A673 (cell line): ENCODE measurements around the gene ALDH3B2. TPM values are rescaled to one million over a fixed set of nuclear protein-coding genes. Genes with fewer than 3 reads are reported as not detected.
A peak's percentile ranks its signal among the peaks of the same experiment; 100 is the strongest.
"Not testable (repeated sequence)": the region's sequence is repeated elsewhere in the genome, so short reads cannot be mapped to it uniquely, and the experiment has no call there.

ENCODE experiments used
- Bru-seq: library from RNA; stranded (reverse); fragments of 400-500 nt; gene quantifications from one replicate; lab custom pipeline; 2021; lab: Mats Ljungman, UMichigan
- BruChase-seq, 2 experiments: library from RNA; stranded (reverse); fragments of 400-500 nt; gene quantifications; one replicate each; lab custom pipeline; 2021; lab: Mats Ljungman, UMichigan
- BruUV-seq: library from RNA; stranded (reverse); fragments of 400-500 nt; replicated peaks from 2 replicates; lab custom pipeline; 2021; lab: Mats Ljungman, UMichigan
- CTCF ChIA-PET: fragments of 300-600 bp; sonication (Branson Sonifier 250); formaldehyde crosslinking; loops from one replicate; lab custom pipeline; 2022; ENCODE audit warnings: antibody characterized with exemption; lab: Charles Lee
- POLR2A ChIA-PET: fragments of 300-600 bp; sonication (Branson Sonifier 250); formaldehyde crosslinking; loops from one replicate; lab custom pipeline; 2022; ENCODE audit warnings: antibody characterized with exemption; ENCODE audit not compliant: low non-redundant PET; lab: Charles Lee
- DNase-seq: peaks from one replicate; pipeline ENCODE4 v3.0.0-alpha.2; 2015; ENCODE audit warnings: low spot score
- H3K27ac ChIP-seq: fragments of 200-600 bp; sonication (generic); 2 replicates; pipeline ENCODE4 v1.5.1; 2016; ENCODE audit warnings: mixed run types, low read depth, mild to moderate bottlenecking, mixed read lengths, antibody characterized with exemption, low read length; ENCODE audit not compliant: poor library complexity, severe bottlenecking
- H3K27me3 ChIP-seq: fragments of 200-600 bp; sonication (generic); replicated peaks from 2 replicates; pipeline ENCODE4 v1.6.1; 2017; ENCODE audit warnings: mixed run types, low read depth, mild to moderate bottlenecking, mixed read lengths, antibody characterized with exemption, low read length; ENCODE audit not compliant: insufficient read depth, poor library complexity
- H3K36me3 ChIP-seq: fragments of 200-600 bp; sonication (generic); 2 replicates; pipeline ENCODE4 v1.6.1; 2016; ENCODE audit warnings: mixed run types, mild to moderate bottlenecking, mixed read lengths, antibody characterized with exemption, low read length; ENCODE audit not compliant: insufficient read depth, poor library complexity, severe bottlenecking
- H3K4me1 ChIP-seq: fragments of 200-600 bp; sonication (generic); 2 replicates; pipeline ENCODE4 v1.6.1; 2017; ENCODE audit warnings: mixed run types, mild to moderate bottlenecking, mixed read lengths, antibody characterized with exemption, low read length; ENCODE audit not compliant: insufficient read depth, poor library complexity, severe bottlenecking
- H3K4me3 ChIP-seq: fragments of 200-600 bp; sonication (generic); 2 replicates; pipeline ENCODE4 v1.5.1; 2016; ENCODE audit warnings: low read depth, mixed run types, mild to moderate bottlenecking, mixed read lengths, low read length; ENCODE audit not compliant: poor library complexity, severe bottlenecking
- H3K9me3 ChIP-seq: fragments of 200-600 bp; sonication (generic); 2 replicates; pipeline ENCODE4 v1.6.1; 2016; ENCODE audit warnings: mixed run types, low read depth, mild to moderate bottlenecking, mixed read lengths, antibody characterized with exemption, low read length; ENCODE audit not compliant: poor library complexity, severe bottlenecking
- EZH2 ChIP-seq: fragments of 200-600 bp; sonication (generic); IDR thresholded peaks from 2 replicates; pipeline ENCODE4 v1.6.1; 2017; ENCODE audit warnings: borderline replicate concordance, low read depth, mild to moderate bottlenecking, mixed read lengths, antibody characterized with exemption, low read length; ENCODE audit not compliant: poor library complexity, severe bottlenecking
- intact Hi-C: fragments of 100-400 bp; cut with micrococcal nuclease; formaldehyde crosslinking; loops from one replicate; pipeline ENCODE4 v1.10.0; 2022; ENCODE audit not compliant: unreplicated experiment
- long read RNA-seq: library from polyadenylated mRNA; stranded (forward); transcript quantifications from one replicate; pipeline ENCODE4 v2.0.0, GENCODE V29; 2022
- total RNA-seq: library from RNA; stranded (reverse); gene quantifications from 2 replicates; pipeline ENCODE4 v1.2.3, GENCODE V29; 2021
- TF ChIP-seq, protein P1 (sequence below): fragments of 300-800, 200-600 bp; sonication (generic); conservative IDR thresholded peaks from 2 replicates; pipeline ENCODE4 v1.5.1; 2017; ENCODE audit warnings: low read depth, mild to moderate bottlenecking, antibody characterized with exemption, low read length, moderate library complexity, mixed read lengths

The ALDH3B2 gene
- total RNA-seq (not detected in 2 replicates), Bru-seq, nascent RNA (percentile 5 among the genes with signal in this experiment), BruChase-seq, experiment 1, labeled RNA remaining after a 2-hour chase (not detected), BruChase-seq, experiment 2, labeled RNA remaining after a 6-hour chase (not detected)
- long read RNA-seq: 0 reads

DNA sequence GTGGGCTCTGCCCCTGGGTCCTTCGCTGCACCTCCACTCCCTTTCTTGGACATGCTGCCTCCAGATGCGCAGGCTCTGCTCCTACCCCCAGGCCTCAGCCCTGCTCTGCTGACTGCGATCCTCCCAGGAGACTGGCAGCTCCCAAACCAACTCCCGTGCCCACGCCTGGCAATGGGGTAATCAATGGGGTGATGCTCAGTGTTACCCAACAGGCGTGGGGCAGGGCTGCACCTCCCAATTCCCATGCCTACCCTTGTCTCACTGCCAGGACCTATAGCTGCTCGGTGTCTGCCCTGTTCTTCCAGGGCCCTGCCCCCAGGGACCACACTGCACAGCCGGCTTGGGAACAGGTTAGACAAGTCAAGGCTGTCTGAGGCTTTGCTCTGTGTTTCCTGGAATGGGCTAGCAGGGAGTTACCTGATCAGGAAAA, at the start of gene ALDH3B2:
Gene ALDH3B2 (minus strand): TSS at position 182 of the 430 bp plus-strand sequence. CDS start 7,688 bp downstream, outside the sequence.
- Histone ChIP-seq H3K36me3 (no peaks in the 10 kb centered on the region), H3K9me3 (no peaks in the 10 kb centered on the region), H3K27ac (no peak within 1 kb of the TSS), H3K4me3 (no peak within 1 kb of the TSS), H3K27me3 (peaks cover 35% of the 10 kb centered on the region), H3K4me1 (no peaks in the 10 kb centered on the region)
- intact Hi-C loops: no loop called here
- no peak for DNase-seq
- ChIA-PET POLR2A (no interaction called here), CTCF (no interaction called here)
- no peak for TF ChIP-seq EZH2
- TF ChIP-seq, protein P1, sequence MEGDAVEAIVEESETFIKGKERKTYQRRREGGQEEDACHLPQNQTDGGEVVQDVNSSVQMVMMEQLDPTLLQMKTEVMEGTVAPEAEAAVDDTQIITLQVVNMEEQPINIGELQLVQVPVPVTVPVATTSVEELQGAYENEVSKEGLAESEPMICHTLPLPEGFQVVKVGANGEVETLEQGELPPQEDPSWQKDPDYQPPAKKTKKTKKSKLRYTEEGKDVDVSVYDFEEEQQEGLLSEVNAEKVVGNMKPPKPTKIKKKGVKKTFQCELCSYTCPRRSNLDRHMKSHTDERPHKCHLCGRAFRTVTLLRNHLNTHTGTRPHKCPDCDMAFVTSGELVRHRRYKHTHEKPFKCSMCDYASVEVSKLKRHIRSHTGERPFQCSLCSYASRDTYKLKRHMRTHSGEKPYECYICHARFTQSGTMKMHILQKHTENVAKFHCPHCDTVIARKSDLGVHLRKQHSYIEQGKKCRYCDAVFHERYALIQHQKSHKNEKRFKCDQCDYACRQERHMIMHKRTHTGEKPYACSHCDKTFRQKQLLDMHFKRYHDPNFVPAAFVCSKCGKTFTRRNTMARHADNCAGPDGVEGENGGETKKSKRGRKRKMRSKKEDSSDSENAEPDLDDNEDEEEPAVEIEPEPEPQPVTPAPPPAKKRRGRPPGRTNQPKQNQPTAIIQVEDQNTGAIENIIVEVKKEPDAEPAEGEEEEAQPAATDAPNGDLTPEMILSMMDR: no peak
- no TSS peak for BruUV-seq

DNA sequence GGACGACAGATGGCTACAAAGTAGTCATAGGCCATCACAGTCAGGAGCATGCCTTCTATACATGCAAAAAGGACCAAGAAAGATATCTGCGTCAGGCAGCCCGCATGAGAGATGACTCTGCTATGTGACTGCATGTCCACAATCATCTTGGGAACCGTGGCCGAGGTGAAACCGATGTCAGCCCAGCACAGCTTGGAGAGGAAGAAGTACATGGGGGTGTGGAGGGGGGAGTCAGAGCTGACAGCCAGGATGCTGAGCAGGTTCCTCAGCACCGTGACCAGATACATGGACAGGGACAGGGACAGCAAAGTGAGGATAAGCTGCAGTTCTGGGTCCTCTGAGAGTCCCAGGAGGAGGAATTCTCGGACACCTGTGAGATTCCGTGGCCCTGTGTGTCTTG, 48.6 kb upstream of the ALDH3B2 start:
- H3K4me1 ChIP-seq, BruUV-seq, POLR2A ChIA-PET, intact Hi-C loops, H3K27me3 ChIP-seq, DNase-seq, H3K4me3 ChIP-seq, H3K9me3 ChIP-seq, CTCF ChIA-PET, H3K27ac ChIP-seq, H3K36me3 ChIP-seq: not testable (repeated sequence)

GRCh38 chr11:67716226-67716625, 41.8 kb upstream of the ALDH3B2 start:
- H3K4me3 ChIP-seq, H3K36me3 ChIP-seq, CTCF ChIA-PET, BruUV-seq, DNase-seq, H3K27ac ChIP-seq, H3K27me3 ChIP-seq, POLR2A ChIA-PET, intact Hi-C loops, H3K4me1 ChIP-seq, H3K9me3 ChIP-seq: not testable (repeated sequence)

- H3K4me3 ChIP-seq, intact Hi-C loops, BruUV-seq, H3K9me3 ChIP-seq, H3K27ac ChIP-seq, H3K36me3 ChIP-seq, POLR2A ChIA-PET, H3K27me3 ChIP-seq, H3K4me1 ChIP-seq, DNase-seq: not testable (repeated sequence)
- CTCF ChIA-PET: interaction anchor here (0.6 kb wide), 1 partner anchor 227 kb away, joined by 5 read pairs; no protein-coding TSS in a partner anchor
Observed at GRCh38 chr11:67715801-67716200, 41.4 kb upstream of the ALDH3B2 start.
